ENCODE measurements around the gene LHX4. TPM values are rescaled to one million over a fixed set of nuclear protein-coding genes. Genes with fewer than 3 reads are reported as not detected.

Gene LHX4
- total RNA-seq, 2 donors from 2014 or later: not detected

DNA sequence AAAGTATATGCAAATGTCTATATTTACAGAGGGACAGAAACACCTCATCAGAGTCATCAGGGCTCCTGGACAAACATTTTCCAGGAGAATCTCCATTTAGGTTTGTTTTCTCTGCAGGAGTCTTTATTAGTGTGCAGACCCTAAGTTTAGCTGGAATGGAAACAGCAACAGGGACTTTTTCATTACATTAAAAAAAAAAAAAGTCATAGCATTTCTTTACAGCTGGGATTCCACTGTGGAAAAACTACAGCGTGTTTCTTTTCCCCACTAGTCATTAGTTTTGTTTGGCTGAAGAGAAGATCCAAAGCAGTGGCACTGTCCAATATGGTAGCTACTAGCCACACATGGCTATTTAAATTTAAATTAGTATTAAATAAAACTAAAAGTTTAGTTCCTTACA, 49.6 kb downstream of the LHX4 start:
- Mint-ChIP-seq H3K9me3 (no peaks in the 10 kb centered on the region), H3K27ac (no peak overlapping the region), H3K36me3 (ENCODE audit: low read depth) (peaks cover 25% of the 10 kb centered on the region), H3K4me1 (peaks cover 3% of the 10 kb centered on the region), H3K27me3 (ENCODE audit: insufficient read depth) (no peaks in the 10 kb centered on the region), H3K4me3 (no peak overlapping the region)
- H3K27me3 ChIP-seq (ENCODE audit: control insufficient read depth, insufficient read depth, low read length, poor library complexity, severe bottlenecking): no peaks in the 10 kb centered on the region
- no peak overlapping the region for H3K4me3 ChIP-seq (ENCODE audit: low read length)
- H3K27ac ChIP-seq (ENCODE audit: low read depth, low read length): no peak overlapping the region
- peaks cover 10% of the 10 kb centered on the region for H3K36me3 ChIP-seq (ENCODE audit: control insufficient read depth, insufficient read depth, low read length)
- no peaks in the 10 kb centered on the region for H3K9me3 ChIP-seq (ENCODE audit: control insufficient read depth, low read length)
- H3K4me1 ChIP-seq (ENCODE audit: control insufficient read depth, insufficient read depth, low read length): no peaks in the 10 kb centered on the region
- TF ChIP-seq, protein P1, sequence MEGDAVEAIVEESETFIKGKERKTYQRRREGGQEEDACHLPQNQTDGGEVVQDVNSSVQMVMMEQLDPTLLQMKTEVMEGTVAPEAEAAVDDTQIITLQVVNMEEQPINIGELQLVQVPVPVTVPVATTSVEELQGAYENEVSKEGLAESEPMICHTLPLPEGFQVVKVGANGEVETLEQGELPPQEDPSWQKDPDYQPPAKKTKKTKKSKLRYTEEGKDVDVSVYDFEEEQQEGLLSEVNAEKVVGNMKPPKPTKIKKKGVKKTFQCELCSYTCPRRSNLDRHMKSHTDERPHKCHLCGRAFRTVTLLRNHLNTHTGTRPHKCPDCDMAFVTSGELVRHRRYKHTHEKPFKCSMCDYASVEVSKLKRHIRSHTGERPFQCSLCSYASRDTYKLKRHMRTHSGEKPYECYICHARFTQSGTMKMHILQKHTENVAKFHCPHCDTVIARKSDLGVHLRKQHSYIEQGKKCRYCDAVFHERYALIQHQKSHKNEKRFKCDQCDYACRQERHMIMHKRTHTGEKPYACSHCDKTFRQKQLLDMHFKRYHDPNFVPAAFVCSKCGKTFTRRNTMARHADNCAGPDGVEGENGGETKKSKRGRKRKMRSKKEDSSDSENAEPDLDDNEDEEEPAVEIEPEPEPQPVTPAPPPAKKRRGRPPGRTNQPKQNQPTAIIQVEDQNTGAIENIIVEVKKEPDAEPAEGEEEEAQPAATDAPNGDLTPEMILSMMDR (conservative IDR thresholded peaks at IDR 0.05): no peak
- DNase-seq: no peak
- 75% methylated on average over 1 of the region's 1 CpG; no CpG with 5 or more reads in 1 of the 2 experiments for WGBS, 2 experiments (ENCODE audit: insufficient coverage in 1 of 2, insufficient read length in 1 of 2)
- no peak overlapping the region for H3K9ac ChIP-seq (ENCODE audit: extremely low read depth, low read length, poor library complexity, severe bottlenecking)

DNA sequence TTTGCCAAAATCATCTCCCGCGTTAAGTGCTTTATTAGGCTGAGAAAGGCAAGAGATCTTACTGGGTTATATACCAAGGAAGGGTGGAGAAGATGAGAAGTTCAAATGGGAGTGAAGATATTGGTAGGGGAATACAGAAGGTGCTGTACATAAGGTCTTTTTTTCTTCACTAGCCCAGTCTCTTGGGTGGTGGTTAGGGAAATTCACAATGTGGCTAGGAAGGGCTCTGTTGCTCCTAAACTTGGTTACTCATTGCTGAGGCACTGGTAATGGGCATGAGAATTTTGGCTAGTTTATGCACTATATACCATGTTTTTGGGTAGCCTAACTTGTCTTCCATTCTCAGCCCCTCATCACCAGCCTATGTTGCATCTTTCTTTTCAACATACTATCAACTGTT, 50.6 kb downstream of the LHX4 start:
- Histone ChIP-seq H3K4me3 (ENCODE audit: low read length) (no peak overlapping the region), H3K9ac (ENCODE audit: extremely low read depth, low read length, poor library complexity, severe bottlenecking) (no peak overlapping the region), H3K9me3 (ENCODE audit: control insufficient read depth, low read length) (no peaks in the 10 kb centered on the region), H3K4me1 (ENCODE audit: control insufficient read depth, insufficient read depth, low read length) (no peaks in the 10 kb centered on the region), H3K27ac (ENCODE audit: low read depth, low read length) (no peak overlapping the region), H3K27me3 (ENCODE audit: control insufficient read depth, insufficient read depth, low read length, poor library complexity, severe bottlenecking) (no peaks in the 10 kb centered on the region), H3K36me3 (ENCODE audit: control insufficient read depth, insufficient read depth, low read length) (peaks cover 9% of the 10 kb centered on the region)
- no peaks in the 10 kb centered on the region for H3K9me3 Mint-ChIP-seq
- no peaks in the 10 kb centered on the region for H3K27me3 Mint-ChIP-seq (ENCODE audit: insufficient read depth)
- 71 to 75% methylated on average over 2 of the region's 2 CpGs for WGBS, 2 experiments (ENCODE audit: insufficient coverage in 1 of 2, insufficient read length in 1 of 2)
- TF ChIP-seq, protein P1 (conservative IDR thresholded peaks at IDR 0.05): no peak
- H3K27ac Mint-ChIP-seq: no peak overlapping the region
- no peak overlapping the region for H3K4me3 Mint-ChIP-seq
- DNase-seq: no peak
- peaks cover 3% of the 10 kb centered on the region for H3K4me1 Mint-ChIP-seq
- peaks cover 19% of the 10 kb centered on the region for H3K36me3 Mint-ChIP-seq (ENCODE audit: low read depth)

DNA sequence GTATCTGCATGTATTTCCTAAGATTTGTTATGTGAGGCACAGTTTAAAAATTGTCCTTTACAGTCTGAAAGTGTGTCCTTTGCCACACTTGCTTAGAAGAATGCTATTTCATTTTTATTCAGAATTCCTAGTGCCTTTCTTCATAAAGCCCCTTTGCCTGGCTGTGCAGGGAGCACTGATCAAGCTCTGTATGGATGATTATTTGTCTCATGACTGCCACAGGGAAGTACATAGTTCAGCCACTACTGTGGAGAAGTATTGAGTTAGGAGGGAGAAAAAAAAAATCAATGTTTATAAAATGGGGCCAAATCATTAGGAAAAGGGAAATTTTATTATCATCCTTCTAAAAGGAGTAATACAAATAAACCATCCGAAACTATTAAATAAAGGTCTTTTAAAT, 51.4 kb downstream of the LHX4 start:
- Histone ChIP-seq H3K4me1 (ENCODE audit: control insufficient read depth, insufficient read depth, low read length) (no peaks in the 10 kb centered on the region), H3K9ac (ENCODE audit: extremely low read depth, low read length, poor library complexity, severe bottlenecking) (no peak overlapping the region), H3K4me3 (ENCODE audit: low read length) (no peak overlapping the region), H3K9me3 (ENCODE audit: control insufficient read depth, low read length) (no peaks in the 10 kb centered on the region), H3K36me3 (ENCODE audit: control insufficient read depth, insufficient read depth, low read length) (peaks cover 12% of the 10 kb centered on the region), H3K27me3 (ENCODE audit: control insufficient read depth, insufficient read depth, low read length, poor library complexity, severe bottlenecking) (no peaks in the 10 kb centered on the region), H3K27ac (ENCODE audit: low read depth, low read length) (no peak overlapping the region)
- H3K27ac Mint-ChIP-seq: no peak overlapping the region
- no peaks in the 10 kb centered on the region for H3K9me3 Mint-ChIP-seq
- no peak overlapping the region for H3K4me3 Mint-ChIP-seq
- TF ChIP-seq, protein P1 (conservative IDR thresholded peaks at IDR 0.05): no peak
- no peaks in the 10 kb centered on the region for H3K27me3 Mint-ChIP-seq (ENCODE audit: insufficient read depth)
- peaks cover 10% of the 10 kb centered on the region for H3K36me3 Mint-ChIP-seq (ENCODE audit: low read depth)
- peaks cover 3% of the 10 kb centered on the region for H3K4me1 Mint-ChIP-seq
- 88 to 92% methylated on average over 1 of the region's 1 CpG for WGBS, 2 experiments (ENCODE audit: insufficient coverage in 1 of 2, insufficient read length in 1 of 2)
- no peak for DNase-seq
